ENCODE measurements around the gene ATXN2. TPM values are rescaled to one million over a fixed set of nuclear protein-coding genes. Genes with fewer than 3 reads are reported as not detected.

The ATXN2 gene
- total RNA-seq, 4 donors from 2014 or later: 63.1 to 102 (median 63.8) TPM

DNA sequence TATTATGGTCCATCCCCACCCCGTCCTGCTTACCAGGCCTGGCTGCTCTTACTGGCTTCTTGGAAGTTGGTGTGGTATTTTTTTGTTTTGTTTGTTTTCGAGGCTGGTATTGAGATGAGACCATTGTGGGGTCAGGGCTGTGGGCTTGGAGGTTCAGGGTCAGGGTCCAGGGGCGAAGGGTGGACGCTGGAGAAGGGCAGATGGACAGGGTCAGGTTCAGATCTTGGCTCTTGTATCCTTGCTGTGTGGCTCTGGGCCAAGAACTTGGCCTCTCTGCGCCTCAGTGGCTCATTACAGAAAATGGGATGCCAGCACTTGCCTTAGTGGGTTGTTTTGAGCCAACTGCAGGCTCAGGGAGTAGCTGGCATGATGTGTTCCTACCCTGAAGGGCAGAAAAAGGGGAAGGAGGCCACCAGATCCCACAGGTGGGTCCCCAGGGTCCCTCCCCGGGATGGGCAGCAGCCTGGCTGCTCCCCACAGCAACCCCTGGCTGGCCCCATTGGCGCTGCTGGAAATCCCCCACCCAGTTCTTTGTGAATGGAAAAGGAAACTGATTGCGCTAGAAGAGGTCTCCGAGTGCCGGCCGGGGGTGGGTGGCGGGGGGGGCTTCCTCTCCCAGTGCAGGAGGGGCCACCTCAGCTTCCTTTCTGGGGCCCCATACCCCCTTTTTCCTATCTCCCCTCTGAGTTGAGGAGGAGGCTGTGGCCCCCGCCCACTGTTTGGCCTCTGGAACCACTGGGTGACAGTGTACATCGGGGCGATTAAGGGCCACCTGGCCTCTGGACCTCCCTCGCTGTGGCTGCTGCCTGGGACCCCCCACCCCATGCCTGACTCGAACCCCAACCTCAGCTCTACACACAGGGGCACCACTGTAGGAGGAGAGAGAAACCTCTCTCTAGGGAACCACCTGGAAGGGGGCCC is 168.4 kb downstream of the ATXN2 start:
- TF ChIP-seq POLR2A (IDR thresholded peaks at IDR 0.05): no peak
- TF ChIP-seq, protein P1, sequence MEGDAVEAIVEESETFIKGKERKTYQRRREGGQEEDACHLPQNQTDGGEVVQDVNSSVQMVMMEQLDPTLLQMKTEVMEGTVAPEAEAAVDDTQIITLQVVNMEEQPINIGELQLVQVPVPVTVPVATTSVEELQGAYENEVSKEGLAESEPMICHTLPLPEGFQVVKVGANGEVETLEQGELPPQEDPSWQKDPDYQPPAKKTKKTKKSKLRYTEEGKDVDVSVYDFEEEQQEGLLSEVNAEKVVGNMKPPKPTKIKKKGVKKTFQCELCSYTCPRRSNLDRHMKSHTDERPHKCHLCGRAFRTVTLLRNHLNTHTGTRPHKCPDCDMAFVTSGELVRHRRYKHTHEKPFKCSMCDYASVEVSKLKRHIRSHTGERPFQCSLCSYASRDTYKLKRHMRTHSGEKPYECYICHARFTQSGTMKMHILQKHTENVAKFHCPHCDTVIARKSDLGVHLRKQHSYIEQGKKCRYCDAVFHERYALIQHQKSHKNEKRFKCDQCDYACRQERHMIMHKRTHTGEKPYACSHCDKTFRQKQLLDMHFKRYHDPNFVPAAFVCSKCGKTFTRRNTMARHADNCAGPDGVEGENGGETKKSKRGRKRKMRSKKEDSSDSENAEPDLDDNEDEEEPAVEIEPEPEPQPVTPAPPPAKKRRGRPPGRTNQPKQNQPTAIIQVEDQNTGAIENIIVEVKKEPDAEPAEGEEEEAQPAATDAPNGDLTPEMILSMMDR (IDR thresholded peaks at IDR 0.05): no peak
- Histone ChIP-seq H3K27ac (peak overlapping the region; percentile 50 to 71 (median 59)), H3K9me3 (no peaks in the 10 kb centered on the region), H3K4me1 (peaks cover 7 to 58% of the 10 kb centered on the region in 2 donors), H3K27me3 (no peaks in the 10 kb centered on the region), H3K36me3 (no peaks in the 10 kb centered on the region), H3K4me3 (replicated peaks in 1 of 3) (no peak overlapping the region)
- WGBS, 2 donors: 67 to 70% methylated on average over 13 to 17 of the region's 17 CpGs
- DNase-seq: no peak
- intact Hi-C loops (cut with DNase I): no loop called here

DNA sequence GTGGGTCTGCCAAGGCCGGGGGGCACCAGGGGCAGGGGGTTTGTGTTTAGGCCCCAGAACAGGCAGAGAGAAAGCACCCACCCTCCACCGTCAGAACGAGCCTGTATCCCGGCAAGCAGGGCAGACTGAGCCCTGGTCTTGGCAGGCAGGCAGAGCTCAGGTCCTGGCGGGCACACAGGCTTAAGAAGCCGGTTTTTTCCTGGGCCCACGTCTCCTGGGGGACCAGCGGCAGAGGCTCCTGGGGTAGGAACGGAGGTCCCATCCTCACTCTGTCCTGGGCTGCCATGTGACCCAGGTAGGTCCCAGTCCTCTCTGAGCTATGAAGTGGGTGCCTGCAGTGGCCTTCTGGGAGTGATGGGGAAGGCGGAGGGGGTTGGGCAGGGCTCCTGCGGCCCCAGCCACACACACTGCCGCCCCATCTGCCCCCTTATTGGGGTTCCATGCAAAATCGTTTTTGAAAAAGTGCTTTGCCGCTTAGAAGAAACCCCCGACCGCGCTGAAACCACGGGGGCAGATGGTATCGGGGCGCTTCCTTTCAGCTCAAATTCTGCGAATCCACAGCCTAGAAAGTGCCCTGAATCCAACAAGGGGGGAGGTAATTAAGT is 169.2 kb downstream of the ATXN2 start:
- WGBS, 2 donors: 68 to 74% methylated on average over 15 to 21 of the region's 21 CpGs
- no peak for DNase-seq
- H3K36me3 ChIP-seq: no peaks in the 10 kb centered on the region
- intact Hi-C loops (cut with DNase I): no loop called here
- no peak for TF ChIP-seq POLR2A (IDR thresholded peaks at IDR 0.05)
- TF ChIP-seq, protein P1 (IDR thresholded peaks at IDR 0.05): no peak
- peak overlapping the region; percentile 8 to 71 (median 59) for H3K27ac ChIP-seq
- no peaks in the 10 kb centered on the region for H3K9me3 ChIP-seq
- H3K4me1 ChIP-seq: peaks cover under 1 to 58% of the 10 kb centered on the region in 2 donors
- H3K4me3 ChIP-seq (replicated peaks in 1 of 3): no peak overlapping the region
- H3K27me3 ChIP-seq: no peaks in the 10 kb centered on the region

DNA sequence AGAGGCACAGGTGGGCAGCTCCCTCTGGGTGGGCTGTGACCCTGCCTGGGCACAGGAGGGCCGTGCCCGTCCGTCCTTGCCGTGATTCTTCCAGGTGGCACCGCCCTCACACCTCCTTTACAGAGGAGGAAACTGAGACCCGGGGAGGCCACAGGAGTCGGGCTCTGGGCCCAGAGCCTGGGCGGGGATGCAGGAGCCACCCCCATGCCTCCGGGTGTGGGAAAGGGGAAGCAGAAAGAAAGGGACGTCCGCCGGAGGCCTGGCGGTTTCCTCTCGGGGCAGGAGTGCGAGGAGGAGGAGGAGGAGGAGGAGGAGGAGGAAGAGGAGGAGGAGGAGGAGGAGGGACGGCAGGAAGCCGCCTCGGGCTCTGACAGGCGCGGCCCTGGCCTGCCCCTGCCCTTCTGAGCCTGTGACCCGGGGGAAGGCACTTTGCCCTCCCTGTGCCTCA is 170.4 kb downstream of the ATXN2 start:
- Histone ChIP-seq H3K9me3 (no peaks in the 10 kb centered on the region), H3K27me3 (no peaks in the 10 kb centered on the region), H3K27ac (peak overlapping the region in 2 of 3 donors; percentile 59 to 71), H3K4me3 (replicated peaks in 1 of 3) (no peak overlapping the region), H3K4me1 (peaks cover 0 to 63% of the 10 kb centered on the region in 2 donors), H3K36me3 (no peaks in the 10 kb centered on the region)
- intact Hi-C loops (cut with DNase I): no loop called here
- 76% methylated on average over 18 to 21 of the region's 21 CpGs for WGBS, 2 donors
- TF ChIP-seq POLR2A (IDR thresholded peaks at IDR 0.05): no peak
- TF ChIP-seq, protein P1 (IDR thresholded peaks at IDR 0.05): no peak
- peak; percentile 23 for DNase-seq

DNA sequence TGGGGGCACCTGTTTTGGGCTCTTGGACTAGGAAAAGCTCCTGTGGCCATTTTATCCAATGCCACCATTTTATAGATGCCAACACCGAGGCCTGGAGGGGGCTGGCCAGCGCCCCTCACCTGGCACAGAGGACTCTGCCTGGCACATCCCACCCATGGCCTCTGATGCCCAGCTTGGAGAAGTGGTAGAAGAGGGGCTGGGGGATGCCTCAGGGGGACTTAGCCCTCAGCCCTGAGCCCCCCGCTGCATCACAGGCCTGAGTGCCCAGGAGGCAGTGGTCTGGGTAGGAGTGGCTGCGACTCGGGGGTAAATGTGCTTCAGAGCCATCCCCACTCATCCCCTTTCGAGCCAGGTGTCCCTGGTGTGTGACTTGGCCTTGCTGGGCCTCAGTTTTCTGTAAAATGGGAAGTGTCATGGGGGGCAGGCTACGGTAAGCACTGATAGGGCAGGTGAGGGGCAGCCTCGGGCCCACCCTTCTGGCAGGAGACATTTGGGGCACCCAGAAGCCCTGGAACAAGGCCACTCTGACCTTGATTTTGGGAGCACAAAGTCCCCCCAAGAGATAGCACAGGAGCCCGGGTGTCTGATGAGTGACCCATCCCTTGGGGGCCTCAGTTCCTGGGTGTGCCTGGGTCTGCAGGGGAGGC is 170.9 kb downstream of the ATXN2 start:
- Histone ChIP-seq H3K36me3 (no peaks in the 10 kb centered on the region), H3K27ac (peak overlapping the region in 2 of 3 donors; percentile 44 to 50), H3K4me3 (replicated peaks in 1 of 3) (no peak overlapping the region), H3K9me3 (no peaks in the 10 kb centered on the region), H3K27me3 (no peaks in the 10 kb centered on the region), H3K4me1 (peaks cover 0 to 58% of the 10 kb centered on the region in 2 donors)
- intact Hi-C loops (cut with DNase I): no loop called here
- DNase-seq: no peak
- no peak for TF ChIP-seq POLR2A (IDR thresholded peaks at IDR 0.05)
- TF ChIP-seq, protein P1 (IDR thresholded peaks at IDR 0.05): no peak
- WGBS, 2 donors: 83 to 86% methylated on average over 2 to 4 of the region's 9 CpGs

Data from thyroid gland (tissue), 4 donors.